ENCODE data around the gene ITSN1.

DNA sequence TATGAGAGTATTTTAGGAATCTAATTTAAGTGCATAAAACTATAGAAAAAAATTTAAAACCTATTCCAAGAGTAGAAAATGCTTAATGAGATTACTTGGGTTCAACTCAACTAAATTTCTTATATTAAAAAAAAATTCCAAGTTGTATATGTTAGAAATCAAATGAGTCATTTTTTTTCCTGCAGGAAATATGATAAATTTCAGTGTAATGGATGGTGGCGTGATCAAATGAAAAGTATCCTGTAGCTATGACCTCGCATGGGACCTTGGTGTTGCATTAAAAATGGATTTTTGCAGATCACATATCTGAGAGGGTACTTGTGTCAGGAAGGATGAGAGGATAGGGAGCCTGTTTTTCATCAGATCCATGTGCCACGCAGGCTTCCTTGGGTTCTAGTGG lies 255.4 kb downstream of the ITSN1 start:
- TF ChIP-seq TCF12 (IDR thresholded peaks at IDR 0.05; ENCODE audit: low read depth), result no peak
- TF ChIP-seq, protein P1, sequence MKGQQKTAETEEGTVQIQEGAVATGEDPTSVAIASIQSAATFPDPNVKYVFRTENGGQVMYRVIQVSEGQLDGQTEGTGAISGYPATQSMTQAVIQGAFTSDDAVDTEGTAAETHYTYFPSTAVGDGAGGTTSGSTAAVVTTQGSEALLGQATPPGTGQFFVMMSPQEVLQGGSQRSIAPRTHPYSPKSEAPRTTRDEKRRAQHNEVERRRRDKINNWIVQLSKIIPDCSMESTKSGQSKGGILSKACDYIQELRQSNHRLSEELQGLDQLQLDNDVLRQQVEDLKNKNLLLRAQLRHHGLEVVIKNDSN (IDR thresholded peaks at IDR 0.05), result no peak
- no peak for TF ChIP-seq CEBPB (IDR thresholded peaks at IDR 0.05)
- TF ChIP-seq, protein P2, sequence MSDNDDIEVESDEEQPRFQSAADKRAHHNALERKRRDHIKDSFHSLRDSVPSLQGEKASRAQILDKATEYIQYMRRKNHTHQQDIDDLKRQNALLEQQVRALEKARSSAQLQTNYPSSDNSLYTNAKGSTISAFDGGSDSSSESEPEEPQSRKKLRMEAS (IDR thresholded peaks at IDR 0.05), result no peak
- TF ChIP-seq EGR1 (IDR thresholded peaks at IDR 0.05), result no peak
- TF ChIP-seq TAF1 (IDR thresholded peaks at IDR 0.05; ENCODE audit: low read depth), result no peak
- TF ChIP-seq, protein P3, sequence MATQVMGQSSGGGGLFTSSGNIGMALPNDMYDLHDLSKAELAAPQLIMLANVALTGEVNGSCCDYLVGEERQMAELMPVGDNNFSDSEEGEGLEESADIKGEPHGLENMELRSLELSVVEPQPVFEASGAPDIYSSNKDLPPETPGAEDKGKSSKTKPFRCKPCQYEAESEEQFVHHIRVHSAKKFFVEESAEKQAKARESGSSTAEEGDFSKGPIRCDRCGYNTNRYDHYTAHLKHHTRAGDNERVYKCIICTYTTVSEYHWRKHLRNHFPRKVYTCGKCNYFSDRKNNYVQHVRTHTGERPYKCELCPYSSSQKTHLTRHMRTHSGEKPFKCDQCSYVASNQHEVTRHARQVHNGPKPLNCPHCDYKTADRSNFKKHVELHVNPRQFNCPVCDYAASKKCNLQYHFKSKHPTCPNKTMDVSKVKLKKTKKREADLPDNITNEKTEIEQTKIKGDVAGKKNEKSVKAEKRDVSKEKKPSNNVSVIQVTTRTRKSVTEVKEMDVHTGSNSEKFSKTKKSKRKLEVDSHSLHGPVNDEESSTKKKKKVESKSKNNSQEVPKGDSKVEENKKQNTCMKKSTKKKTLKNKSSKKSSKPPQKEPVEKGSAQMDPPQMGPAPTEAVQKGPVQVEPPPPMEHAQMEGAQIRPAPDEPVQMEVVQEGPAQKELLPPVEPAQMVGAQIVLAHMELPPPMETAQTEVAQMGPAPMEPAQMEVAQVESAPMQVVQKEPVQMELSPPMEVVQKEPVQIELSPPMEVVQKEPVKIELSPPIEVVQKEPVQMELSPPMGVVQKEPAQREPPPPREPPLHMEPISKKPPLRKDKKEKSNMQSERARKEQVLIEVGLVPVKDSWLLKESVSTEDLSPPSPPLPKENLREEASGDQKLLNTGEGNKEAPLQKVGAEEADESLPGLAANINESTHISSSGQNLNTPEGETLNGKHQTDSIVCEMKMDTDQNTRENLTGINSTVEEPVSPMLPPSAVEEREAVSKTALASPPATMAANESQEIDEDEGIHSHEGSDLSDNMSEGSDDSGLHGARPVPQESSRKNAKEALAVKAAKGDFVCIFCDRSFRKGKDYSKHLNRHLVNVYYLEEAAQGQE (IDR thresholded peaks at IDR 0.05; ENCODE audit: low read depth), result no peak

Data from Ishikawa (cell line).